AG20443 (cell line): Measurements from ENCODE around the gene SLC52A3.
"Not testable (repeated sequence)": the region's sequence is repeated elsewhere in the genome, so short reads cannot be mapped to it uniquely, and the experiment has no call there.

Experiments used
- DNase-seq: peaks from one replicate; pipeline ENCODE4 v3.0.0; 2012; ENCODE audit warnings: low spot score, mixed read lengths

Gene SLC52A3

DNA sequence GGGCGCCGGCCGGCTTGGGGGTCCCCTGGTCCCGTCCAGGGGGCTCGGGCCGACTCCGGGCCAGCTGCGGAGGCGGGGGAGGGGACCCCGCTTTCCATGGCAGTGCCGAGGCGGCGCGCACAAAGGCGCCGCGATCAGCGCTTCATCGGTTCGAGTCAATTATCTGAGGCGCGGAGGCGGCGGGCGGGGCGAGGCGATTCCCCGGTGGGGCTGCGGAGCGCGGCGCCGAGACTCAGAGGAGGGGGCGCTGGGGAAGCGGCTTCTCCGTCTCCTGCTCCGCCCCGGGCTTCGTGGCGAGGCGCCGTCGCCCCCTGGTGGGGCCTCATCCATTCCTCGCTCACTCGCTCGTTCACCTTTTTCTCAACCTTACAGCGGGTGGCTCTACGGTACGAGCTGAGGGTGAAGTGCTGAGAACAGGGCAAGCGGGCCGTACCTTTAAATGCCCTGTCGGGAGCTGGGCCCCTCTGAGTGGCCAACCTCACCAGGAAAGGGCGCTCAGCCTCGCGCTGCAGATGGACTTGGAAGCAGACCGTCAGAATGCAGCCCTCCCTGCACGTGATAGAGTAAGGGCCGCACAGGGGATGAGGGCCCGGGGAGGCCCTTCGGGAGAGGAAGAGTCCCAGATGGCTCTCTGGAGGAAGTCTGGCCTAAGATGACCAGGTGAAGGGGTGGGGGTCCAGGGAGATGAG, 39.9 kb downstream of the SLC52A3 start:
- DNase-seq: peak; percentile 70

DNA sequence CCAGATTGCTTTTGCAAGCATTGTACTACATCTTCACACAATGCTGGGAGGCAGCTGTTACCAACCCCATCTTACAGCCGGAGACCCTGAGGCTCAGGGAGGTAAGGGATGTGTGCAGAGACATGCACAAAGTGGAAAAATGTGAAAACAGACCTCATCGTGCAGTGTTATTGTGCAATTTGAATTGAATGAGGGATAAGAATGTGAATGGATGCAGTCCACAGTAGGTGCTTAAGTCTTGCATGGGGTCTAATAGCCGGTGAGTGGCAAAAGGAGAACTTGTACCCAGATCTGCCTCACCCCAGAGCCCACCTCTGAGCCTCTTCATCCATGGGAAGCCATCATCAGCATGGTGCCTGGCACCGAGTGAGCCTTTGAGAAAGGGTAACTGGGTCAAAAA, 42.1 kb downstream of the SLC52A3 start:
- DNase-seq: no peak

DNA sequence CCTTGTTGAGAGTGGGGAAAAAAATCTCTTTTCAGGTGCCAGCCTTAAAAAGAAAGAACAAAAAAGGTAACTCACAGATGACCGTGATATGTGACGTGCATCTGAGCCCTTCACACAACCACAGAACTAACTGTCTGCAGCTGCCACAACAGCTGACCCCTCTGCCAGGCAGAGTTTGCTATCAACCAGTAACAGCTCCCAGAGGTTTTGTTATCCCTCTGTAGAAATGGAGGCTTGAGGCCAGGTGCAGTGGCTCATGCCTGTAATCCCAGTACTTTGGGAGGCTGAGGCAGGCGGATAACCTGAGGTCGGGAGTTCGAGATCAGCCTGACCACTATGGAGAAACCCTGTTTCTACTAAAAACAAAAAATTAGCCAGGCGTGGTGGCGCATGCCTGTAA, 42.8 kb downstream of the SLC52A3 start:
- no peak for DNase-seq

- not testable (repeated sequence) for DNase-seq
These were observed 43.5 kb downstream of the SLC52A3 start for GRCh38 chr20:724797-725196.

DNA sequence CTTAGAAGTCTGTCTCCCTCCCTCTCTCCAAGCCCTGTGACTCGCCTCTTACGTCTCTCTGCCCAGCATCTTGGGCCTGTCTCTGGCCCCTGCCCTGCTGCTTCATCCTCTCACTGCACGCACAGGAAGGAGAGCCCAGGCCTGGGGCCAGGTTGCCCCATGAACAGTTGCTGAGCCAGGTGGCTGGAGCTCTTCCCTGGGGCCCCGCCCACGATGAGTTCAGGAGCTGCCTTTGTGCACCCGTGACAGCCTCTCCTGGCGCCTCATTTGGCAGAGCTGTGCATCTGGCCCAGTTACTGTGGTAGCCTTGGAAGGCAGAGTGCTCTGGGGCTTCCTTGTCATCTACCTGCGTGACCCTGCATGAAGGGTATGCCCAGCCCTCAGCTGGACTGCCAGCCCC, 44.5 kb downstream of the SLC52A3 start:
- no peak for DNase-seq

GRCh38 chr20:722822-723644, 45.3 kb downstream of the SLC52A3 start:
- DNase-seq: no peak

GRCh38 chr20:721876-722275, 46.4 kb downstream of the SLC52A3 start:
- no peak for DNase-seq

GRCh38 chr20:719816-720215, 48.5 kb downstream of the SLC52A3 start:
- DNase-seq: no peak

DNA sequence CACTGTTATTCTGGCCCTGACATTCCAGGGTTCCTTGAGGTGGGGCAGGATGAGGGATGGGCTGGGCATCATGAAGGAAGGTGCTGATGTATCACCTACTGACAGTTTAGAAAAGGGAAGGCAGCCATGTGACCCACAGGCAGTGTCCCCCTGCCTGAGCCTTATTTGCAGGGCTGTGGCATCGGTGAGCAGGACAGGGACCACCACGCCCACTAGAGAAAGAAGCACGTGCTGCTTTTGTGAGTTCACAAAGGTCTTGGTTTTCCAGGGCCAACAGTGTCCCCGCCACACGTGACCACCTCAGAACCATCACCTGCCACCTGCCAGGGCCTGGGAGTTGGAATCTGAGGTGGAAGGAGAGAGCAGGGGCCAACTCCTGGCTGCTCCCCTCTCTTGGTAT, 49.2 kb downstream of the SLC52A3 start:
- no peak for DNase-seq

DNA sequence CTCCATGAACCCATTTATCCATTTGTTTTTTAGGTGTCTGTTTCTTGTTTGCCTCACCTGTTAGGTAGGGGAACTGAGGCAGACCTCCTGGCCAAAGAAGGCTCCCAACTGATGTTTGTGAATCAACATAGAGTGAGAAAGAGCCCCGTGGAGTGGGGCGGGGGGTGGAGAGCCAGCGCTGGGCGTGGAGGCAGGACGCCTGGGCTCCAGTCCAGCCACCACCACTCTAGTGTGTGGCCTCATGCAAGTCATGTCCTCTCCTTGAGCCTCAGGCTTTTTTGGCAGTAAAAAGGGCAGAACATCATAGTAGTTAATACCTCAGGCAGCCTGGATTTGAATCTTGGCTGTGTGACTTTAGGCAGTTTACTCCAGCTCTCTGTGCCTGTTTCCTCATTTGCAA, 50.5 kb downstream of the SLC52A3 start:
- DNase-seq: no peak

GRCh38 chr20:717271-717670, 51.0 kb downstream of the SLC52A3 start:
- no peak for DNase-seq

GRCh38 chr20:714453-714852, 53.8 kb downstream of the SLC52A3 start:
- no peak for DNase-seq

- no peak for DNase-seq
These were observed 56.7 kb downstream of the SLC52A3 start for GRCh38 chr20:711576-711975.

DNA sequence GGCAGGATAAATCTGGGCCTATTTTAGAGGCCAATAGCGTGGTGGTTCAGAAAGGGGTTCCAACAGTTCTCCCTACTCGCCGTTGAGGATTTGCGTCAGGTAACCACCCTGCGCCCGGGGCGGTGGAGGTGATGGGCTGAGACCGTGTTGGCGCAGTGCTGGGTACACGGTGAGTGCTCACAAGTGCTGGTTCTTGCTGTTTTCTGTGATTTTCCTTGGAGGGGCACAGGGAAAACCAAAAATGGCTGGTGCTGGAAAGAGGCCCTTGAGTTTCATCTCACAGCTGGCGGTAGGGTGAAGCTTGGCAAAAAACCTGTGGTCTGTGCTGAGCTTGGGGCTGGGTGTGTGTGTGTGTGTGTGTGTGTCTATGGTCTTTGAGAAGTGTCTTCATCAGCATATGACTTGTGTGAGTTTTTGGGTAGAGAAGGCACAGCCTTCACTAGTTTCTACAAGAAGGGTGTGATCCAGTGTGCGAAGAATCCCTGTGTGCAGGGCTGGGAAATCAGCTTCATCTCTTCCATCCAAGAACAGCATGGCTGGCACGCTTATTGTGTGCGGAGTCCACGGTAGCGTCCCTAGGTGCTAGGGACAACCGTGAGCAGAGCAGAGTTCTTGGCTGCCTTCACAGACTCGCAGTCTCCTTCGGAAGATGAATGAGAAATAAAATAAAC, 57.4 kb downstream of the SLC52A3 start:
- no peak for DNase-seq
